Measurements from ENCODE around the gene RABGEF1.
"Not testable (repeated sequence)": the region's sequence is repeated elsewhere in the genome, so short reads cannot be mapped to it uniquely, and the experiment has no call there.

GRCh38 chr7:66710752-66711151, 29.8 kb upstream of the RABGEF1 start:
- TF ChIP-seq, protein P1, sequence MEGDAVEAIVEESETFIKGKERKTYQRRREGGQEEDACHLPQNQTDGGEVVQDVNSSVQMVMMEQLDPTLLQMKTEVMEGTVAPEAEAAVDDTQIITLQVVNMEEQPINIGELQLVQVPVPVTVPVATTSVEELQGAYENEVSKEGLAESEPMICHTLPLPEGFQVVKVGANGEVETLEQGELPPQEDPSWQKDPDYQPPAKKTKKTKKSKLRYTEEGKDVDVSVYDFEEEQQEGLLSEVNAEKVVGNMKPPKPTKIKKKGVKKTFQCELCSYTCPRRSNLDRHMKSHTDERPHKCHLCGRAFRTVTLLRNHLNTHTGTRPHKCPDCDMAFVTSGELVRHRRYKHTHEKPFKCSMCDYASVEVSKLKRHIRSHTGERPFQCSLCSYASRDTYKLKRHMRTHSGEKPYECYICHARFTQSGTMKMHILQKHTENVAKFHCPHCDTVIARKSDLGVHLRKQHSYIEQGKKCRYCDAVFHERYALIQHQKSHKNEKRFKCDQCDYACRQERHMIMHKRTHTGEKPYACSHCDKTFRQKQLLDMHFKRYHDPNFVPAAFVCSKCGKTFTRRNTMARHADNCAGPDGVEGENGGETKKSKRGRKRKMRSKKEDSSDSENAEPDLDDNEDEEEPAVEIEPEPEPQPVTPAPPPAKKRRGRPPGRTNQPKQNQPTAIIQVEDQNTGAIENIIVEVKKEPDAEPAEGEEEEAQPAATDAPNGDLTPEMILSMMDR (IDR thresholded peaks at IDR 0.05), result not testable (repeated sequence)
- TF ChIP-seq EZH2 (IDR thresholded peaks at IDR 0.05; ENCODE audit: borderline replicate concordance, insufficient read depth, low read depth, low read length, poor library complexity, severe bottlenecking), result not testable (repeated sequence)
